GM23248 (cell line): ENCODE measurements around the gene IGF1R.

Experiments
- EZH2 ChIP-seq: fragments of 200-600 bp; sonication (generic); IDR thresholded peaks from 2 replicates; pipeline ENCODE4 v1.6.1; 2018; ENCODE audit warnings: antibody characterized with exemption, mild to moderate bottlenecking; ENCODE audit not compliant: insufficient read depth, poor library complexity, severe bottlenecking
- EZH2phosphoT487 ChIP-seq: fragments of 200-600 bp; sonication (generic); IDR thresholded peaks from 2 replicates; pipeline ENCODE4 v1.6.1; 2018; ENCODE audit warnings: antibody characterized with exemption, moderate library complexity, mild to moderate bottlenecking, low read depth; ENCODE audit not compliant: insufficient read depth

DNA sequence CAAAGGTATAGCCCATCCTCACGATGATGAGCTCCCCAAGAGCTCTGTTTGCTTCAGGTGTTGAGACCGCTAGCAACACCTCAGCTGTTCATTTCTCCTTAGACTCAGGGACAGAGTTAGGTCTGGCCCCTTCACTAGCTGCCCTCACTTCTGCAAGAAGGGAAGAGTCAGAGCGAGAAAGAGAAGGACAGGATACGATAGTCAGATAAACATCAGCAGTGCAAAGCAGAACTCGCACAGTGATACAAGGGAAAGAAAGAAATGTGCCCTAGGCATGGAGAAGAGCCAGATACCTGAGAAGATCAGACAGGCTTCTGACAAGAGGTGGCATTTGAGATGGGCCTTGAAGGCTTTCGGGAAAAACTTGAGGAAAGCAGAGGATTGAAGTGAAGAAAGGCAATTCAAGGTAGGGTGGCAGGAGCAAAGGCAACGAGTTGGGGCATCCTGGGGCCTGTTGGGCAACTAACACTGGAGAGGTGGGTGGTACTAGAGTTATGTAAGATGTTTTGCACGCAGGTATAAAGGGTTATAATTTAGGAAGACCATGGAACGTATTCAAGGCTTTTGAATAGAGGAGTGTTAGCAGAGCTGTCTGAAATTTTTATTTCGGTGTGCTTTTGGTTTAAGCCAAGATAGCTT, 253.2 kb downstream of the IGF1R start:
- TF ChIP-seq EZH2 (no peak), EZH2phosphoT487 (no peak)
